GM12891 (cell line): ENCODE results near the gene SEPTIN12.
A peak's percentile ranks its signal among the peaks of the same experiment; 100 is the strongest.

Source experiments
- DNase-seq: peaks from one replicate; pipeline ENCODE4 v3.0.0; 2011; ENCODE audit warnings: low spot score; ENCODE audit not compliant: insufficient read length
- FAIRE-seq: peaks from 2 replicates; lab custom pipeline; 2011; peaks lifted over from hg19 to GRCh38; lab: Jason Lieb, UNC
- PAX5 ChIP-seq: IDR thresholded peaks from 2 replicates; pipeline ENCODE4 v1.6.1; 2011; ENCODE audit warnings: low read length, moderate library complexity, mild to moderate bottlenecking; ENCODE audit not compliant: insufficient read depth, severe bottlenecking
- POLR2A ChIP-seq: IDR thresholded peaks from 2 replicates; pipeline ENCODE4 v1.6.1; 2011; ENCODE audit warnings: low read depth, low read length, control low read depth
- POLR2AphosphoS5 ChIP-seq: IDR thresholded peaks from 2 replicates; pipeline ENCODE4 v1.6.1; 2011; ENCODE audit warnings: low read depth, low read length, control low read depth
- POU2F2 ChIP-seq: IDR thresholded peaks from 2 replicates; pipeline ENCODE4 v1.6.1; 2011; ENCODE audit warnings: low read depth, mild to moderate bottlenecking, control low read depth, low read length, moderate library complexity
- SPI1 ChIP-seq: IDR thresholded peaks from 2 replicates; pipeline ENCODE4 v1.6.1; 2011; ENCODE audit warnings: low read depth, low read length, control low read depth
- TAF1 ChIP-seq: IDR thresholded peaks from 2 replicates; pipeline ENCODE4 v1.6.1; 2011; ENCODE audit warnings: low read depth, low read length, control low read depth

SEPTIN12 gene

GRCh38 chr16:4733747-4734062 is 54.4 kb downstream of the SEPTIN12 start:
- TF ChIP-seq POLR2A: no peak
- no peak for TF ChIP-seq PAX5
- no peak for TF ChIP-seq TAF1
- TF ChIP-seq POU2F2: no peak
- no peak for TF ChIP-seq POLR2AphosphoS5
- no peak for TF ChIP-seq SPI1
- DNase-seq: no peak
- peak; percentile 16 for FAIRE-seq

GRCh38 chr16:4733211-4733742 is 54.9 kb downstream of the SEPTIN12 start:
- FAIRE-seq: no peak
- TF ChIP-seq PAX5: no peak
- no peak for TF ChIP-seq SPI1
- no peak for TF ChIP-seq POLR2A
- no peak for TF ChIP-seq TAF1
- TF ChIP-seq POU2F2: no peak
- TF ChIP-seq POLR2AphosphoS5: no peak
- DNase-seq: no peak

GRCh38 chr16:4729876-4730275 is 58.3 kb downstream of the SEPTIN12 start:
- TF ChIP-seq PAX5: no peak
- no peak for FAIRE-seq
- no peak for DNase-seq

GRCh38 chr16:4728676-4729075 is 59.5 kb downstream of the SEPTIN12 start:
- no peak for TF ChIP-seq SPI1
- TF ChIP-seq POLR2AphosphoS5: no peak
- no peak for TF ChIP-seq TAF1
- no peak for TF ChIP-seq PAX5
- no peak for TF ChIP-seq POU2F2
- FAIRE-seq: no peak
- DNase-seq: no peak
